Panc1 (cell line): ENCODE measurements around the gene EBLN2. TPM values are rescaled to one million over a fixed set of nuclear protein-coding genes. Genes with fewer than 3 reads are reported as not detected.

Experiments
- ATAC-seq: fragments of 200-7000 bp; cut with Tn5 transposase; 2 replicates; pipeline ENCODE4 v1.9.1; 2020; ENCODE audit warnings: mild to moderate bottlenecking, moderate library complexity
- BruUV-seq: library from RNA; stranded (reverse); fragments of 400-500 nt; replicated peaks from 2 replicates; lab custom pipeline; 2021; lab: Mats Ljungman, UMichigan
- CTCF ChIA-PET: fragments of 300-600 bp; sonication (Branson Sonifier 250); formaldehyde crosslinking; loops from one replicate; lab custom pipeline; 2022; ENCODE audit warnings: antibody characterized with exemption; lab: Charles Lee
- POLR2A ChIA-PET: fragments of 300-600 bp; sonication (Branson Sonifier 250); formaldehyde crosslinking; loops from one replicate; lab custom pipeline; 2022; ENCODE audit warnings: antibody characterized with exemption; lab: Charles Lee
- DNase-seq: peaks from one replicate; pipeline ENCODE4 v3.0.0-alpha.2; 2010; ENCODE audit warnings: low read depth, low spot score
- H3K27ac ChIP-seq: 2 replicates; pipeline ENCODE4 v1.5.1; 2011; ENCODE audit warnings: mild to moderate bottlenecking, low read length, inconsistent platforms
- H3K27me3 ChIP-seq: fragments of 200-500 bp; sonication (Bioruptor generic); 2 replicates; pipeline ENCODE4 v1.6.0; 2014; ENCODE audit warnings: low read length, inconsistent platforms; ENCODE audit not compliant: control insufficient read depth, insufficient read depth
- H3K36me3 ChIP-seq: fragments of 200-500 bp; sonication (Bioruptor generic); 2 replicates; pipeline ENCODE4 v1.5.1; 2014; ENCODE audit warnings: inconsistent platforms, mild to moderate bottlenecking, low read length, moderate library complexity; ENCODE audit not compliant: control insufficient read depth, insufficient read depth
- H3K4me1 ChIP-seq: 2 replicates; pipeline ENCODE4 v1.5.1; 2011; ENCODE audit warnings: inconsistent platforms, mild to moderate bottlenecking, low read length, moderate library complexity; ENCODE audit not compliant: control insufficient read depth, insufficient read depth
- H3K4me3 ChIP-seq, 2 experiments: 2 replicates each; pipeline ENCODE4 v1.5.1; 2011 to 2012; ENCODE audit warnings: low read depth in 2 of 2, low read length in 2 of 2, mild to moderate bottlenecking in 2 of 2, inconsistent platforms in 1 of 2, moderate library complexity in 1 of 2
- H3K9me3 ChIP-seq: fragments of 200-500 bp; sonication (Bioruptor generic); 2 replicates; pipeline ENCODE4 v1.5.1; 2014; ENCODE audit warnings: low read depth, mild to moderate bottlenecking, inconsistent platforms, low read length, moderate library complexity; ENCODE audit not compliant: control insufficient read depth, insufficient read depth
- POLR2AphosphoS5 ChIP-seq: IDR thresholded peaks from 2 replicates; pipeline ENCODE4 v1.6.1; 2012; ENCODE audit warnings: mild to moderate bottlenecking, low read depth, low read length, moderate library complexity
- SIN3A ChIP-seq: IDR thresholded peaks from 2 replicates; pipeline ENCODE4 v1.6.1; 2012; ENCODE audit warnings: low read depth, mild to moderate bottlenecking, low read length, moderate library complexity, borderline replicate concordance; ENCODE audit not compliant: insufficient read depth
- TCF7L2 ChIP-seq: IDR thresholded peaks from 2 replicates; pipeline ENCODE4 v1.6.1; 2011; ENCODE audit warnings: mild to moderate bottlenecking, low read depth, low read length, inconsistent platforms
- in situ Hi-C: cut with HindIII; loops from 2 replicates; pipeline ENCODE4 v1.10.0; 2016; ENCODE audit warnings: low sequenced_read_pairs, low pct_unique_long_range_greater_than_20kb
- intact Hi-C: fragments of 100-400 bp; cut with micrococcal nuclease; formaldehyde crosslinking; loops from one replicate; pipeline ENCODE4 v1.10.0; 2022; ENCODE audit not compliant: unreplicated experiment
- total RNA-seq: library from RNA; stranded (reverse); gene quantifications from one replicate; pipeline ENCODE4 v1.2.1, GENCODE V29; 2021; ENCODE audit not compliant: unreplicated experiment
- TF ChIP-seq, protein P1 (sequence below): fragments of 450-650 bp; IDR thresholded peaks from 2 replicates; pipeline ENCODE4 v1.5.1; 2017; ENCODE audit warnings: mild to moderate bottlenecking
- TF ChIP-seq, protein P2 (sequence below), 2 experiments: IDR thresholded peaks; 2 replicates each; pipeline ENCODE4 v1.6.1; 2011 to 2012; ENCODE audit warnings: low read depth in 2 of 2, control low read depth in 1 of 2, low read length in 1 of 2, mild to moderate bottlenecking in 1 of 2, moderate library complexity in 1 of 2; ENCODE audit not compliant: insufficient read depth in 1 of 2

Gene EBLN2
- total RNA-seq, 1 experiment from 2014 or later = 1.9 TPM

DNA sequence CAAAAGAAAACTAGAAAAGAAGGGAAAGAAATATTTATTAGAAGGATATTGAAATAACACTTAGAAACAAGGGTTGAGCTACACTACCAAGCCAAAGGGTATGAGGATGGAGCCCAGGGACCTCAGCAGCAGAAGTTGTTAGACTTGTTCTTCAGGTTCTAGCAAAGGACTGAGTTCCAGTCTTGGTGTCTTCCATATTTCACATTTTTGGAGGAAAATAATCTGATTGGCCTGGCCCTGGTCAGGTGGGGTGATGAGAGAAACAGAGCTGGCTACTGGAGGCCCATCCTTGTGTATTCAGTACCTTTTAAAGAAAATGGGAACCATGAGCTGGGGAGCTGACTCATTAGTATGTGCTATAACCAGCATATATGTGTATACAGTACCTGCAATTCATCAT lies 36.6 kb upstream of the EBLN2 start:
- Histone ChIP-seq H3K27ac (no peak overlapping the region), H3K4me1 (peaks cover 9% of the 10 kb centered on the region), H3K4me3 (no peak overlapping the region), H3K27me3 (no peaks in the 10 kb centered on the region), H3K9me3 (no peaks in the 10 kb centered on the region), H3K36me3 (no peaks in the 10 kb centered on the region)
- intact Hi-C loops = no loop called here
- no peak for DNase-seq
- in situ Hi-C loops = no loop called here
- no peak for ATAC-seq
- no TSS peak for BruUV-seq
- ChIA-PET POLR2A (no interaction called here), CTCF (no interaction called here)
- no peak for TF ChIP-seq SIN3A
- TF ChIP-seq TCF7L2 = no peak
- TF ChIP-seq, protein P1, sequence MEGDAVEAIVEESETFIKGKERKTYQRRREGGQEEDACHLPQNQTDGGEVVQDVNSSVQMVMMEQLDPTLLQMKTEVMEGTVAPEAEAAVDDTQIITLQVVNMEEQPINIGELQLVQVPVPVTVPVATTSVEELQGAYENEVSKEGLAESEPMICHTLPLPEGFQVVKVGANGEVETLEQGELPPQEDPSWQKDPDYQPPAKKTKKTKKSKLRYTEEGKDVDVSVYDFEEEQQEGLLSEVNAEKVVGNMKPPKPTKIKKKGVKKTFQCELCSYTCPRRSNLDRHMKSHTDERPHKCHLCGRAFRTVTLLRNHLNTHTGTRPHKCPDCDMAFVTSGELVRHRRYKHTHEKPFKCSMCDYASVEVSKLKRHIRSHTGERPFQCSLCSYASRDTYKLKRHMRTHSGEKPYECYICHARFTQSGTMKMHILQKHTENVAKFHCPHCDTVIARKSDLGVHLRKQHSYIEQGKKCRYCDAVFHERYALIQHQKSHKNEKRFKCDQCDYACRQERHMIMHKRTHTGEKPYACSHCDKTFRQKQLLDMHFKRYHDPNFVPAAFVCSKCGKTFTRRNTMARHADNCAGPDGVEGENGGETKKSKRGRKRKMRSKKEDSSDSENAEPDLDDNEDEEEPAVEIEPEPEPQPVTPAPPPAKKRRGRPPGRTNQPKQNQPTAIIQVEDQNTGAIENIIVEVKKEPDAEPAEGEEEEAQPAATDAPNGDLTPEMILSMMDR = no peak
- TF ChIP-seq, protein P2, sequence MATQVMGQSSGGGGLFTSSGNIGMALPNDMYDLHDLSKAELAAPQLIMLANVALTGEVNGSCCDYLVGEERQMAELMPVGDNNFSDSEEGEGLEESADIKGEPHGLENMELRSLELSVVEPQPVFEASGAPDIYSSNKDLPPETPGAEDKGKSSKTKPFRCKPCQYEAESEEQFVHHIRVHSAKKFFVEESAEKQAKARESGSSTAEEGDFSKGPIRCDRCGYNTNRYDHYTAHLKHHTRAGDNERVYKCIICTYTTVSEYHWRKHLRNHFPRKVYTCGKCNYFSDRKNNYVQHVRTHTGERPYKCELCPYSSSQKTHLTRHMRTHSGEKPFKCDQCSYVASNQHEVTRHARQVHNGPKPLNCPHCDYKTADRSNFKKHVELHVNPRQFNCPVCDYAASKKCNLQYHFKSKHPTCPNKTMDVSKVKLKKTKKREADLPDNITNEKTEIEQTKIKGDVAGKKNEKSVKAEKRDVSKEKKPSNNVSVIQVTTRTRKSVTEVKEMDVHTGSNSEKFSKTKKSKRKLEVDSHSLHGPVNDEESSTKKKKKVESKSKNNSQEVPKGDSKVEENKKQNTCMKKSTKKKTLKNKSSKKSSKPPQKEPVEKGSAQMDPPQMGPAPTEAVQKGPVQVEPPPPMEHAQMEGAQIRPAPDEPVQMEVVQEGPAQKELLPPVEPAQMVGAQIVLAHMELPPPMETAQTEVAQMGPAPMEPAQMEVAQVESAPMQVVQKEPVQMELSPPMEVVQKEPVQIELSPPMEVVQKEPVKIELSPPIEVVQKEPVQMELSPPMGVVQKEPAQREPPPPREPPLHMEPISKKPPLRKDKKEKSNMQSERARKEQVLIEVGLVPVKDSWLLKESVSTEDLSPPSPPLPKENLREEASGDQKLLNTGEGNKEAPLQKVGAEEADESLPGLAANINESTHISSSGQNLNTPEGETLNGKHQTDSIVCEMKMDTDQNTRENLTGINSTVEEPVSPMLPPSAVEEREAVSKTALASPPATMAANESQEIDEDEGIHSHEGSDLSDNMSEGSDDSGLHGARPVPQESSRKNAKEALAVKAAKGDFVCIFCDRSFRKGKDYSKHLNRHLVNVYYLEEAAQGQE (IDR thresholded peaks at IDR 0.05; ENCODE audit: insufficient read depth in 1 of 2, low read depth in 2 of 2, low read length in 1 of 2) = no peak
- no peak for TF ChIP-seq POLR2AphosphoS5

DNA sequence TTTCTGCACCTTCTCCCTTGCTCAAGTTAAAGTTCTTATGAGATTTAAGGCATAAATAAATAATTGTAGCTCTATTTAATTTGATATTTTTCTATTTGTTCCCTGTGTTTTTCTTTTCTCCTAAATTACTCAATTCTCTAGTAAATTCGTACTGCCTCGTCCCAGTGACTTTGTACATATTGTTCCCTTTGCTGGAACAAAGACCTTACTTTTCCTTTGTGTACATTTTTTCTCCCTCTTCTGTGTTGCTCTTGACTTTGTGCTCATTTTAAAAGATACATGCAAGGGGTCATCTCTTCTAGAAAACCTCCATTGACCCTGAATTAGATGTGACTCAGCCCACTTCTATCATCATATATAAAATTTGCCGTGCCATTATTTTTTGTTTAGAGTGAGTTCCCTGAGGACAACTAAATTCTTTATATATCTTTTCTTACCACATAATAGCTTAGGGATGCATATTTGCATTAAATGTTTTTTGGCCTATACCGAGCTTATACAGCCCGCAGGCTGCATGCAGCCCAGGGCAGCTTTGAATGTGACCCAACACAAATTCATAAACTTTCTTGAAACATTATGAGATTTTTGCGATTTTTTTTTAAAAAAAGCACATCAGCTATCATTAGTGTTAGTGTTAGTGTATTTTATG lies 35.2 kb upstream of the EBLN2 start:
- Histone ChIP-seq H3K4me1 (peaks cover 4% of the 10 kb centered on the region), H3K27ac (no peak overlapping the region), H3K4me3 (no peak overlapping the region), H3K27me3 (no peaks in the 10 kb centered on the region), H3K9me3 (no peaks in the 10 kb centered on the region), H3K36me3 (no peaks in the 10 kb centered on the region)
- intact Hi-C loops (no loop called here), in situ Hi-C loops (no loop called here)
- CTCF ChIA-PET = no interaction called here
- POLR2A ChIA-PET = no interaction called here
- DNase-seq = no peak
- BruUV-seq = no TSS peak
- no peak for ATAC-seq
- TF ChIP-seq POLR2AphosphoS5 (no peak), TCF7L2 (no peak), SIN3A (no peak)
- TF ChIP-seq, protein P2 (IDR thresholded peaks at IDR 0.05; ENCODE audit: insufficient read depth in 1 of 2, low read depth in 2 of 2, low read length in 1 of 2) = no peak
- TF ChIP-seq, protein P1 = no peak
